GM12892 (cell line): ENCODE data around the gene ZNF669. TPM values are rescaled to one million over a fixed set of nuclear protein-coding genes. Genes with fewer than 3 reads are reported as not detected.
"Not testable (repeated sequence)": the region's sequence is repeated elsewhere in the genome, so short reads cannot be mapped to it uniquely, and the experiment has no call there.

Source experiments
- DNase-seq: peaks from one replicate; pipeline ENCODE4 v3.0.0; 2011; ENCODE audit not compliant: insufficient read length
- FAIRE-seq: peaks from 2 replicates; lab custom pipeline; 2011; peaks lifted over from hg19 to GRCh38; lab: Jason Lieb, UNC
- POLR2A ChIP-seq: IDR thresholded peaks from 2 replicates; pipeline ENCODE4 v1.6.1; 2011; ENCODE audit warnings: low read depth, low read length, control low read depth
- POLR2AphosphoS5 ChIP-seq: IDR thresholded peaks from 2 replicates; pipeline ENCODE4 v1.6.1; 2011; ENCODE audit warnings: low read depth, low read length, control low read depth
- TAF1 ChIP-seq: IDR thresholded peaks from 2 replicates; pipeline ENCODE4 v1.6.1; 2011; ENCODE audit warnings: low read depth, mild to moderate bottlenecking, control low read depth, low read length, borderline replicate concordance
- polyA plus RNA-seq: library from polyadenylated mRNA; unstranded; fragments of >200 nt; gene quantifications from one replicate; pipeline ENCODE4 v1.2.1, GENCODE V29; 2012; ENCODE audit warnings: missing spikeins, inconsistent platforms; ENCODE audit not compliant: missing spikeins

The ZNF669 gene
- polyA plus RNA-seq: 4.4 TPM

DNA sequence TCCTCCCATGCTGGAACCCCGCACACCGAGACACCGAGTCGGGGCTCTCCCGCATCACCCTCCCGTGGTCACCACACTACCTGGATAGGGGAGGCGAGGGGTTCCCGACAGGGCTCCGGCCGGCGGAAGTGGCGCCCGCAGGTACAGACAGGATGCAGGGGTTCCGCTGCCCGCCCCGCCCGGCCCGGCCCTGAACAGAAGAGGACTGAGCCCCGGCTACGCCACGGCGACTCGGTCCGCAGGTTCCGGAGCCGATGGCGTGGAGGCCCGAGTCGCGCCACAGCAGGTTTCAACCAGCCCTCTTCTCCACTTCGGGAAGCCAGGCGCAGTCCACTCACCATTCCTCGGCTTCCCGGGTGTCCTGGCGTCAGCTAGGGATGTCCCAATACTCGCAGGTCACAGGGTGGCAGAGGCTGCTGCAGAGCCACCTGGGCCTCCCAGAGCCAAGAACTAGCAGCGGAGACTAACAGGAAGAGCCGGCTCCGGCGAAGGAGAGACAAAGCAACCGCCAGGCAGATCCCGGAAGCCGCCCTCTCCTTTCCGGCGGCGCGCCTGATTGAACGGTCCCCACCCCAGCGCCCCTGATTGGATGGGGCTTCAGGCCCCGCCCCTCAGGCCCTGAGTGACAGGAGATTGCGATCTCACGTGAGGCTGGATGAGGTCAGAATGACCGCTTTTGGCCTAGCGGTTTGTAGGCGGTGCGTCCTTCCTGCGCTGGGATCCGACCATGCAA, at the start of gene ZNF669:
Gene ZNF669, minus strand, starts transcription at position 498 of the 733 bp plus-strand sequence. Its CDS starts 157 bp downstream, at position 341.
- FAIRE-seq (peak; percentile 92), DNase-seq (peak; percentile 85)
- TF ChIP-seq POLR2AphosphoS5 (peak; percentile 81), POLR2A (peak; percentile 87), TAF1 (peak; percentile 83)

DNA sequence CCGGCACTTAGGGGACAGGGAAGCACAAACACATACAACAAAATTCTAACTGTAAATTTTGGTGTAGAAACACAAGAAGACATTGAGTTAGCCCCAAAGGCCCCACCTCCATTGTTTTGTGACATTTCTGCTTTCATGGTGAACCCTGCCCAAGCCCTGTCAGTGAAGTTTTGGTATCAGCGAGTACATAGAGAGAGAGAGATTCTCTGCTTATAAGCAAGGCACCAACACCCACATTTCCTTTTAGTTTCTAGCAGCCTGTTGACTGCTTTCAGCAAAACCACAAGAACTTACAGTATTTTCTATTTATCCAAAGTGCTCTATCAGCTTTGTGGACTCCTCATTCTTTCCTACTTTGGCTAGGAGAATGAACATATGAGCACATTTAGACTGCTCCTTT, 43.6 kb upstream of the ZNF669 start:
- no peak for TF ChIP-seq TAF1
- no peak for TF ChIP-seq POLR2A
- peak; percentile 27; the same call in 1 of the 2 replicates for TF ChIP-seq POLR2AphosphoS5
- FAIRE-seq: no peak

GRCh38 chr1:247147120-247147519, 43.0 kb upstream of the ZNF669 start:
- not testable (repeated sequence) for FAIRE-seq

More for the DNA sequence above, 43.6 kb upstream of the ZNF669 start:
- no peak for DNase-seq

GRCh38 chr1:247146671-247147070, 42.5 kb upstream of the ZNF669 start:
- DNase-seq (no peak), FAIRE-seq (no peak)
- TF ChIP-seq POLR2AphosphoS5 (no peak; the same call in 1 of the 2 replicates), TAF1 (no peak), POLR2A (no peak; the same call in 1 of the 2 replicates)

More at GRCh38 chr1:247147120-247147519, 43.0 kb upstream of the ZNF669 start:
- not testable (repeated sequence) for DNase-seq

- no peak for DNase-seq
- no peak for FAIRE-seq
- 0 out of 2 replicates have a peak, but pooled peaks have one; percentile 15 for TF ChIP-seq POLR2AphosphoS5
- TF ChIP-seq TAF1: no peak
Observed at GRCh38 chr1:247145279-247145678, 41.1 kb upstream of the ZNF669 start.

DNA sequence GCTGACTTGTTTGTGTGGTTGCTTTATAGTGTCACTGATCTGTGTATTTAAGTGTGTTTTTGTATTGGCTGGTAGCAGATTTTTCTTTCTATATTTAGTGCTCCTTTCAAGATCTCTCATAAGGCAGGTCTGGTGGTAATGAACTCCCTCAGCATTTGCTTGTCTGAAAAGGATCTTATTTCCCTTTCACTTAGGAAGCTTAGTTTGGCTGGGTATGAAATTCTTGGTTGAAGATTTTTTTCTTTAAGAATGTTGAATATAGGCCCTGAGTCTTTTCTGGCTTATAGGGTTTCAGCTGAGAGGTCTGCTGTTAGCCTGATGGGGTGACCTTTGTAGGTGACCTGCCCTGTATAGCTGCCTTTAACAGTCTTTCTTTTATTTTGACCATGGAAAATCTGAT, 35.4 kb upstream of the ZNF669 start:
- DNase-seq, FAIRE-seq: not testable (repeated sequence)

GRCh38 chr1:247131236-247131635, 27.1 kb upstream of the ZNF669 start:
- FAIRE-seq (no peak), DNase-seq (no peak)
- TF ChIP-seq TAF1 (no peak), POLR2A (no peak), POLR2AphosphoS5 (no peak)

DNA sequence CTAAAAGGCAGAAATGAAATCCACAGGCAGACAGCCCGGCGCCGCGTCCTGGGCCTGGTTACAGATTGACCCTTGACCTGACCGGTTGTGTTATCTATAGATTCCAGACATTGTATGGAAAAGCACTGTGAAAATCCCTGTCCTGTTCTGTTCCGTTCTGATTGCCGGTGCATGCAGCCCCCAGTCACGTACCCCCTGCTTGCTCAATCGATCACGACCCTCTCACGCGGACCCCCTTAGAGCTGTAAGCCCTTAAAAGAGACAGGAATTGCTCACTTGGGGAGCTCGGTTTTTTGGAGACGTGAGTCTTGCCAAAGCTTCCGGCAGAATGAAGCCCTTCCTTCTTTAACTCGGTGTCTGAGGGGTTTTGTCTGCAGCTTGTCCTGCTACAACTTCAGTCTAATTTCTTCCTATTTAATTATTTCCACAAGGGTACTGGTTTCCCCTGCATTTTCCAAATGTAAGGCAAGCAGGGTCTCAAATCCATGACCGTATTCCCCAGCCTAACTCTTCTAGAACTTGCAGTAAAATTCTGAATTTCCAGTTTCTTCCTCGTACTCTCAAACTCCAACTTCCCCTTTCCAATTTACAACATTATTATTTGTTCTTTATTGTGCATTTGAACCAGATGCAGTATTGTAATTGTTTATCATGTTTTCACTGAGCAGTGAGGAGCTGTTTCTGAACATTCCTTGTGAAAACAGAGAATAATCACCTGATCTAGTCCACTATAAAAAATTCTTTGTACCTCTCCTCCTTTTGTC, 23.5 kb upstream of the ZNF669 start:
- not testable (repeated sequence) for FAIRE-seq

DNA sequence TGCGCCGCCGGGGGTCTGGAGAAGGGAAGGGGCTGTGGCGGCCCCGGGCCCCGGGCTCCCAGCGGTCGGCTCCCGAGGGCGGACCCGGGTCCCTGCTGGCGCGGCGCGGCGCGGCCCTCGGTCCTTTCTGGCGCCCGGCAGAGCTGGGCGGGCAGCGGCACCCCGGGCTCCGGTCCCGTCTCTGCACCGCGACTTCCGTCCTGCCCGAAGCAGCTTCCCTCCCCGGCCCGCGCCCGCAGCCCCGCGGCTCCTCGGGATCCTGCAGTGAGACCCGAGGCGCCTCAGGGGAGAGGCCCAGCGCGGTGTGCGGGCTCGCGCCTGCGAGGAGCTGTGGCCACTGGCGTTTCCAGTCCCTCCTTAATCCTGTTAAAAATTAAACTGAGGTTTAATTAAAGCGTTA, 22.4 kb upstream of the ZNF669 start:
- not testable (repeated sequence) for DNase-seq
- FAIRE-seq: peak; percentile 50

More for the DNA sequence above, 23.5 kb upstream of the ZNF669 start:
- not testable (repeated sequence) for DNase-seq

DNA sequence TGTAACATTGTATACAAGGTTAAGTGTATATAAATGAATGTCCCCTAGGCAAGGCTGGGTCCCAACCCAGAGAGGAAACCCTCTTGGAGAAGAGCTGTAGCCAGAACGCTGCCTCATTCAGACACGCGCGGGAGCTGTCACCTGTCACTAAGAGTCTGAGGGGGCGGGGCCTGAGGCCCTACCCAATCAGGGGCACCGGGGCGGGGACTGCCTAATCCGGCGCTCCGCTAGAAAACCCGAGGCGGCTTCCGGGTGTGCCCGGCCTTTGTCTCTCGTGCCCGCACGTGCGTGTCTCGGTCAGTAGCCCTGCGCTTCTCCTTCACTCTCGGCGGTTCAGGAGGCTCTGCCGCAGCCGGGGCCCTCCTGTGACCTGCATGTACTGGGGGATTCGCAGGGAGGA, 22.0 kb upstream of the ZNF669 start:
- DNase-seq: not testable (repeated sequence)
- peak; percentile 100 for FAIRE-seq

GRCh38 chr1:247121382-247121781, 17.2 kb upstream of the ZNF669 start:
- DNase-seq (no peak), FAIRE-seq (no peak)
- TF ChIP-seq POLR2A (no peak), POLR2AphosphoS5 (no peak), TAF1 (no peak)

DNA sequence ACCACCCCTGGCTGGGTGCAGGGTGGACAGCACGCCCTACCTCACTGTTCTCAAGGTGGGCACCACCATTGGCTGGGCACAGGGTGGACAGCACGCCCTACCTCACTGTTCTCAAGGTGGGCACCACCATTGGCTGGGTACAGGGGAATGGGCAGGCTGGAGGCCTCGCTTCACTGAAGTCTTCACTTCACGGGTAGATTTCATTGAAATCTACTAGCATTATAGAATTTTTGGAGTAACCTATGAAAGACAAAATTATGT, 16.2 kb upstream of the ZNF669 start:
- DNase-seq, FAIRE-seq: not testable (repeated sequence)
